Endodermal cell (in vitro differentiated cells): Measurements from ENCODE around the gene KCNA10. TPM values are rescaled to one million over a fixed set of nuclear protein-coding genes. Genes with fewer than 3 reads are reported as not detected.
"Not testable (repeated sequence)": the region's sequence is repeated elsewhere in the genome, so short reads cannot be mapped to it uniquely, and the experiment has no call there.

Source experiments
- DNase-seq: peaks from one replicate; pipeline ENCODE4 v3.0.0-alpha.2; 2017
- H3K27ac ChIP-seq: 2 replicates; pipeline ENCODE4 v1.5.1; 2013; ENCODE audit warnings: mild to moderate bottlenecking, low read depth, low read length, moderate library complexity
- H3K27me3 ChIP-seq: 2 replicates; pipeline ENCODE4 v1.6.1; 2013; ENCODE audit warnings: mild to moderate bottlenecking, low read length, moderate library complexity; ENCODE audit not compliant: insufficient read depth, control insufficient read depth, poor library complexity, severe bottlenecking
- H3K36me3 ChIP-seq: 2 replicates; pipeline ENCODE4 v1.7.0; 2013; ENCODE audit warnings: mild to moderate bottlenecking, low read length, moderate library complexity; ENCODE audit not compliant: control insufficient read depth, insufficient read depth
- H3K4me1 ChIP-seq: one replicate; pipeline ENCODE4 v1.7.0; 2013; ENCODE audit warnings: low read length; ENCODE audit not compliant: control insufficient read depth, insufficient read depth
- H3K4me3 ChIP-seq: 2 replicates; pipeline ENCODE4 v1.5.1; 2013; ENCODE audit warnings: mild to moderate bottlenecking, low read length, moderate library complexity
- H3K9ac ChIP-seq: 2 replicates; pipeline ENCODE4 v1.6.1; 2013; ENCODE audit warnings: mild to moderate bottlenecking, low read length, moderate library complexity; ENCODE audit not compliant: poor library complexity, severe bottlenecking; ENCODE audit errors: extremely low read depth
- H3K9me3 ChIP-seq: 2 replicates; pipeline ENCODE4 v1.6.1; 2013; ENCODE audit warnings: mild to moderate bottlenecking, low read length, moderate library complexity; ENCODE audit not compliant: control insufficient read depth
- H3K27ac Mint-ChIP-seq: 2 replicates; pipeline ENCODE4 v1.8.0; 2020; ENCODE audit warnings: mixed read lengths
- H3K27me3 Mint-ChIP-seq: 2 replicates; pipeline ENCODE4 v1.8.0; 2021; ENCODE audit warnings: mild to moderate bottlenecking, mixed read lengths; ENCODE audit not compliant: insufficient read depth
- H3K36me3 Mint-ChIP-seq: 2 replicates; pipeline ENCODE4 v1.8.0; 2020; ENCODE audit warnings: low read depth, mixed read lengths
- H3K4me1 Mint-ChIP-seq: 2 replicates; pipeline ENCODE4 v1.8.0; 2020; ENCODE audit warnings: mixed read lengths
- H3K4me3 Mint-ChIP-seq: 2 replicates; pipeline ENCODE4 v1.8.0; 2020; ENCODE audit warnings: mild to moderate bottlenecking, moderate library complexity, mixed read lengths
- H3K9me3 Mint-ChIP-seq: 2 replicates; pipeline ENCODE4 v1.8.0; 2020; ENCODE audit warnings: mild to moderate bottlenecking, mixed read lengths
- WGBS, 2 experiments: methylation state at CpG; one replicate each; pipeline versions ENCODE4 v1.1.5 to v1.1.7; 2013; ENCODE audit warnings: missing lambda C conversion rate in 2 of 2, mixed read lengths in 1 of 2; ENCODE audit not compliant: insufficient coverage in 1 of 2, insufficient read length in 1 of 2; 5-methylcytosine and 5-hydroxymethylcytosine counted together
- total RNA-seq, 2 donors: library from RNA; stranded (reverse); fragmentation: NEBNext Ultra II Directional in 1 of 2; extraction: Animal tissue kit (Norgen Biotek cat#: 25700) in 1 of 2; gene quantifications; 2 replicates in 1 of 2; 3 replicates in 1 of 2; pipeline ENCODE4 v1.2.1, GENCODE V29; 2021
- TF ChIP-seq, protein P1 (sequence below): fragments of 200-600 bp; sonication (generic); conservative IDR thresholded peaks from 2 replicates; pipeline ENCODE4 v1.5.0; 2021; ENCODE audit warnings: antibody characterized with exemption, mild to moderate bottlenecking

The KCNA10 gene
- total RNA-seq, 2 donors from 2014 or later, result not detected

DNA sequence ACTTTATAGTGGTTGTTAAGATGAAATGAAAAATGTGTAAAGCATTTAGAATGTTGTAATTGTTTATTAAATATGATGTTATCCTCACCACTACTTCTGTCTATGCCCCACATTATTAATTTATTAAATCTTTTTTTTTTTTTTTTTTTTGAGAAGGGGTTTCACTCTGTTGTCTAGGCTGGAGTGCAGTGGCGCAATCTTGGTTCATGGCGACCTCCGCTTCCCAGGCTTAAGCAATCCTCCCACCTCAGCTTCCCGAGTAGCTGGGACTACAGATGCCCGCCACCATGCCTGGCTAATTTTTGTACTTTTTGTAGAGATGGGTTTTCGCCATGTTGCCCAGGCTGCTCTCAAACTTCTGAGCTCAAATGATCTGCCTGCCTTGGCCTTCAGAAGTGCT is 7.5 kb downstream of the KCNA10 start:
- Histone ChIP-seq H3K4me3 (no peak overlapping the region), H3K9ac (no peak overlapping the region), H3K27ac (no peak overlapping the region), H3K4me1 (peaks cover 6% of the 10 kb centered on the region), H3K27me3 (no peaks in the 10 kb centered on the region), H3K36me3 (no peaks in the 10 kb centered on the region), H3K9me3 (peaks cover 4% of the 10 kb centered on the region)
- WGBS, 2 experiments, result 97 to 100% methylated on average over 1 to 6 of the region's 6 CpGs
- DNase-seq, result no peak
- H3K36me3 Mint-ChIP-seq, result no peaks in the 10 kb centered on the region
- H3K9me3 Mint-ChIP-seq, result no peaks in the 10 kb centered on the region
- TF ChIP-seq, protein P1, sequence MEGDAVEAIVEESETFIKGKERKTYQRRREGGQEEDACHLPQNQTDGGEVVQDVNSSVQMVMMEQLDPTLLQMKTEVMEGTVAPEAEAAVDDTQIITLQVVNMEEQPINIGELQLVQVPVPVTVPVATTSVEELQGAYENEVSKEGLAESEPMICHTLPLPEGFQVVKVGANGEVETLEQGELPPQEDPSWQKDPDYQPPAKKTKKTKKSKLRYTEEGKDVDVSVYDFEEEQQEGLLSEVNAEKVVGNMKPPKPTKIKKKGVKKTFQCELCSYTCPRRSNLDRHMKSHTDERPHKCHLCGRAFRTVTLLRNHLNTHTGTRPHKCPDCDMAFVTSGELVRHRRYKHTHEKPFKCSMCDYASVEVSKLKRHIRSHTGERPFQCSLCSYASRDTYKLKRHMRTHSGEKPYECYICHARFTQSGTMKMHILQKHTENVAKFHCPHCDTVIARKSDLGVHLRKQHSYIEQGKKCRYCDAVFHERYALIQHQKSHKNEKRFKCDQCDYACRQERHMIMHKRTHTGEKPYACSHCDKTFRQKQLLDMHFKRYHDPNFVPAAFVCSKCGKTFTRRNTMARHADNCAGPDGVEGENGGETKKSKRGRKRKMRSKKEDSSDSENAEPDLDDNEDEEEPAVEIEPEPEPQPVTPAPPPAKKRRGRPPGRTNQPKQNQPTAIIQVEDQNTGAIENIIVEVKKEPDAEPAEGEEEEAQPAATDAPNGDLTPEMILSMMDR, result no peak
- H3K4me1 Mint-ChIP-seq, result peaks cover 16% of the 10 kb centered on the region
- H3K4me3 Mint-ChIP-seq, result no peak overlapping the region
- H3K27ac Mint-ChIP-seq, result no peak overlapping the region
- H3K27me3 Mint-ChIP-seq, result no peaks in the 10 kb centered on the region

DNA sequence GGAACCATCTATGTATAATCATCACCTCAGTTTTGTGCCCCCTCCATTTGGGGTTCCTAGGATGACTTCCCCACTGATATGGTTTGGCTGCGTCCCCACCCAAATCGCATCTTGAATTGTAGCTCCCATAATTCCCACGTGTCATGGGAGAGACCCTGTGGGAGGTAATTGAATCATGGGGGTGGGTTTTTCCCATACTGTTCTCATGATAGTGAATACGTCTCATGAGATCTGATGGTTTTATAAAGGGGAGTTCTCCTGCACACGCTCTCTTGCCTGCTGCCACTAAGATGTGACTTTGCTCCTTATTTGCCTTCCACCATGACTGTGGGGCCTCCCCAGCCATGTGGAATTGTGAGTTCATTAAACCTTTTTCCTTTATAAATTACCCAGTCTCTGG is 8.1 kb downstream of the KCNA10 start:
- H3K4me1 ChIP-seq, H3K27ac Mint-ChIP-seq, H3K27me3 ChIP-seq, H3K36me3 ChIP-seq, H3K4me3 Mint-ChIP-seq, DNase-seq, H3K9ac ChIP-seq, H3K27me3 Mint-ChIP-seq, H3K36me3 Mint-ChIP-seq, H3K4me3 ChIP-seq, H3K9me3 ChIP-seq, H3K9me3 Mint-ChIP-seq, H3K27ac ChIP-seq: not testable (repeated sequence)
- WGBS, 2 experiments, result 88 to 97% methylated on average over 3 to 5 of the region's 5 CpGs
- peaks cover 16% of the 10 kb centered on the region for H3K4me1 Mint-ChIP-seq

DNA sequence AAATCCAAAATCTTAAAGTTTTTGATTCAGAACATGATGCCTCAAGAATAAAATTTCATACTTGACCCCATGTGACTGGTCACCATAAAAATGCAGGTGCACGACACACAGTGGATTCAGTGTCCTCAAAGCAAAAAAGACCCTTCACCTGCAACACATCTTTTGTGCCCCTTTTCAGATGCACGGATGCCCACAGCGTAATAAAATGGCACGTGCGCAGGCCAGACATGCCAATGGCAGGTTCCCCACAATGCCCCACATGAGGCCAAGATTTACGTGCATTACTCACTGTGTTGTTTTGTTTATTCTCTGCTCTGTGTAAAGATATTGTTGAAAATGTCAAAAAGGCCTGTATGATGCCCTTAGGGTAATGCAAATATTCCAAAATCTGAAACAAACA is 9.3 kb downstream of the KCNA10 start:
- H3K27ac ChIP-seq, result no peak overlapping the region
- H3K36me3 ChIP-seq, result no peaks in the 10 kb centered on the region
- H3K9me3 Mint-ChIP-seq, result no peaks in the 10 kb centered on the region
- H3K27ac Mint-ChIP-seq, result no peak overlapping the region
- H3K27me3 ChIP-seq, result no peaks in the 10 kb centered on the region
- H3K9ac ChIP-seq, result no peak overlapping the region
- H3K4me1 ChIP-seq, result peaks cover 6% of the 10 kb centered on the region
- no peaks in the 10 kb centered on the region for H3K9me3 ChIP-seq
- H3K4me3 Mint-ChIP-seq, result no peak overlapping the region
- TF ChIP-seq, protein P1, result no peak
- WGBS, 2 experiments, result 96 to 97% methylated on average over 5 to 6 of the region's 6 CpGs
- no peaks in the 10 kb centered on the region for H3K27me3 Mint-ChIP-seq
- no peak overlapping the region for H3K4me3 ChIP-seq
- no peak for DNase-seq
- peaks cover 13% of the 10 kb centered on the region for H3K4me1 Mint-ChIP-seq
- H3K36me3 Mint-ChIP-seq, result no peaks in the 10 kb centered on the region
